K562 (cell line): ENCODE measurements around the gene PIH1D1. TPM values are rescaled to one million over a fixed set of nuclear protein-coding genes. Genes with fewer than 3 reads are reported as not detected.
A peak's percentile ranks its signal among the peaks of the same experiment; 100 is the strongest.

Source experiments
- ATF1 ChIP-seq, 2 experiments: fragments of 450-650 bp in 1 of 2; IDR thresholded peaks; 2 replicates each; pipeline ENCODE4 v1.6.1; 2016; ENCODE audit warnings: missing compliant biosample characterization in 1 of 2, missing genetic modification characterization in 1 of 2
- ATF3 ChIP-seq, 2 experiments: fragments of 450-650 bp in 1 of 2; sonication (generic) in 1 of 2; formaldehyde crosslinking in 1 of 2; IDR thresholded peaks in 1 of 2; conservative IDR thresholded peaks in 1 of 2; 2 replicates each; pipeline versions ENCODE4 v1.6.1 to v1.8.1; 2016 to 2023; ENCODE audit warnings: mild to moderate bottlenecking in 2 of 2, moderate library complexity in 2 of 2, inconsistent platforms in 1 of 2, missing genetic modification reagents in 1 of 2
- ATF4 ChIP-seq: fragments of 450-650 bp; formaldehyde crosslinking; IDR thresholded peaks from 2 replicates; pipeline ENCODE4 v1.4.0; 2022; ENCODE audit warnings: mild to moderate bottlenecking, moderate library complexity
- BDP1 ChIP-seq: IDR thresholded peaks from 3 replicates; pipeline ENCODE4 v1.6.1; 2011; ENCODE audit not compliant: insufficient read length, insufficient read depth
- HDGF ChIP-seq: fragments of 450-650 bp; IDR thresholded peaks from 2 replicates; pipeline ENCODE4 v1.6.1; 2016
- HNRNPK ChIP-seq: fragments of 200-400 bp; formaldehyde crosslinking; IDR thresholded peaks from one replicate; pipeline ENCODE4 v1.6.1; 2018; ENCODE audit warnings: mild to moderate bottlenecking, low read depth, low read length; ENCODE audit not compliant: poor library complexity, severe bottlenecking
- HOMEZ ChIP-seq: fragments of 250-450 bp; sonication (Bioruptor Pico); IDR thresholded peaks from 2 replicates; pipeline ENCODE4 v1.4.0; 2020; ENCODE audit warnings: mild to moderate bottlenecking, moderate library complexity
- IRF2 ChIP-seq: sonication (generic); formaldehyde crosslinking; IDR thresholded peaks from 2 replicates; pipeline ENCODE4 v1.8.1; 2022; ENCODE audit warnings: mild to moderate bottlenecking, missing genetic modification reagents
- LEF1 ChIP-seq: fragments of 450-650 bp; IDR thresholded peaks from 2 replicates; pipeline ENCODE4 v1.6.1; 2016; ENCODE audit warnings: mild to moderate bottlenecking
- MCM5 ChIP-seq: fragments of 450-650 bp; IDR thresholded peaks from 2 replicates; pipeline ENCODE4 v1.6.1; 2016; ENCODE audit warnings: low read depth
- MECOM ChIP-seq: fragments of 250-450 bp; sonication (Bioruptor Pico); IDR thresholded peaks from 2 replicates; pipeline ENCODE4 v1.8.0; 2022; ENCODE audit warnings: inconsistent platforms
- MEF2A ChIP-seq: IDR thresholded peaks from 2 replicates; pipeline ENCODE4 v1.6.1; 2011; ENCODE audit warnings: low read depth, mild to moderate bottlenecking, low read length, moderate library complexity; ENCODE audit not compliant: control insufficient read depth
- MIER1 ChIP-seq: fragments of 450-650 bp; IDR thresholded peaks from 2 replicates; pipeline ENCODE4 v1.6.1; 2016; ENCODE audit warnings: antibody characterized with exemption, mild to moderate bottlenecking, low read depth
- NCOA1 ChIP-seq: fragments of 450-650 bp; IDR thresholded peaks from 2 replicates; pipeline ENCODE4 v1.6.1; 2016; ENCODE audit warnings: low read depth
- POLR2H ChIP-seq: IDR thresholded peaks from 2 replicates; pipeline ENCODE4 v1.6.1; 2016; ENCODE audit warnings: missing genetic modification characterization, low read depth, mild to moderate bottlenecking, control low read depth, missing compliant biosample characterization, moderate library complexity
- TCF3 ChIP-seq: sonication (generic); formaldehyde crosslinking; IDR thresholded peaks from 2 replicates; pipeline ENCODE4 v1.4.0; 2020; ENCODE audit warnings: mild to moderate bottlenecking, missing genetic modification reagents
- YBX1 ChIP-seq: fragments of 450-650 bp; IDR thresholded peaks from 2 replicates; pipeline ENCODE4 v1.7.1; 2016; ENCODE audit warnings: mild to moderate bottlenecking
- ZNF165 ChIP-seq: fragments of 250-450 bp; sonication (Bioruptor Pico); IDR thresholded peaks from 2 replicates; pipeline ENCODE4 v1.4.0; 2020; ENCODE audit warnings: borderline replicate concordance
- ZNF445 ChIP-seq: fragments of 250-450 bp; sonication (Bioruptor Pico); IDR thresholded peaks from 2 replicates; pipeline ENCODE4 v1.4.0; 2020; ENCODE audit warnings: low read depth, mild to moderate bottlenecking, moderate library complexity
- ZNF57 ChIP-seq: fragments of 450-650 bp; formaldehyde crosslinking; IDR thresholded peaks from 2 replicates; pipeline ENCODE4 v1.4.0; 2020; ENCODE audit warnings: mild to moderate bottlenecking, moderate library complexity
- ZNF592 ChIP-seq: fragments of 450-650 bp; IDR thresholded peaks from 2 replicates; pipeline ENCODE4 v1.6.1; 2017; ENCODE audit warnings: antibody characterized with exemption, mild to moderate bottlenecking
- ZNF785 ChIP-seq: fragments of 250-450 bp; sonication (Bioruptor Pico); IDR thresholded peaks from 2 replicates; pipeline ENCODE4 v1.4.0; 2020; ENCODE audit warnings: mild to moderate bottlenecking
- polyA plus RNA-seq, 8 experiments: library from polyadenylated mRNA; depleted of rRNA in 4 of 8; stranded (reverse) in 5 of 8; unstranded in 3 of 8; fragments of >200 nt; fragmentation: Nextera tagmentation in 2 of 8; fragmentation: Illumina TruSeq in 1 of 8; extraction: Ambion mirVana in 2 of 8; extraction: Trizol in 1 of 8; gene quantifications; 2 replicates each; pipeline versions ENCODE4 v1.2.1 to v1.2.3, GENCODE V29; 2011 to 2014; ENCODE audit warnings: inconsistent platforms in 1 of 8, missing spikeins in 1 of 8
- total RNA-seq, 7 experiments: library from RNA; depleted of rRNA in 6 of 7; stranded (reverse); fragments of >200 nt in 6 of 7; fragmentation: Illumina TruSeq in 2 of 7; extraction: Trizol in 2 of 7; gene quantifications; 2 replicates each; pipeline versions ENCODE4 v1.2.1 to v1.2.3, GENCODE V29; 2011 to 2021; ENCODE audit warnings: low replicate concordance in 1 of 7

PIH1D1 gene
- total and polyA plus RNA-seq, 9 of the 15 experiments (the other 6 are each of a cell fraction or from before 2014, with no cell fraction given): 26.5 to 224 (median 137) TPM

GRCh38 chr19:49443366-49444099, 8.1 kb downstream of the PIH1D1 start (continued):
- TF ChIP-seq HNRNPK (no peak), MEF2A (no peak), ATF1 (CRISPR knock-in tag; IDR thresholded peaks at IDR 0.05) (no peak), ATF1 (tag; IDR thresholded peaks at IDR 0.05) (peak; percentile 80), BDP1 (no peak), LEF1 (no peak), MCM5 (no peak), ZNF785 (CRISPR knock-in tag) (no peak), MIER1 (no peak), ATF4 (CRISPR knock-in tag) (no peak), MECOM (CRISPR knock-in tag) (no peak; the same call in 1 of the 2 replicates), HOMEZ (CRISPR knock-in tag) (no peak; the same call in 1 of the 2 replicates), ZNF165 (CRISPR knock-in tag) (no peak), IRF2 (CRISPR knock-in tag) (no peak), TCF3 (CRISPR knock-in tag) (no peak; the same call in 1 of the 2 replicates), ATF3 (IDR thresholded peaks at IDR 0.05) (no peak), ATF3 (CRISPR knock-in tag; conservative IDR thresholded peaks at IDR 0.05) (no peak), ZNF445 (CRISPR knock-in tag) (no peak), NCOA1 (0 out of 2 replicates have a peak, but pooled peaks have one; percentile 8), ZNF57 (no peak), POLR2H (tag) (no peak), YBX1 (no peak), ZNF592 (peak; percentile 97), HDGF (no peak)
